Stimulated activated CD4-positive, alpha-beta T cell treated with anti-CD3 and anti-CD28 coated beads, Interleukin-2, amount 100 ng/mL, for 48 hours (primary cell): ENCODE results near the gene MX2.
"Not testable (repeated sequence)": the region's sequence is repeated elsewhere in the genome, so short reads cannot be mapped to it uniquely, and the experiment has no call there.

Experiments
- DNase-seq, 2 donors: peaks; one replicate each; pipeline ENCODE4 v3.0.0-alpha.2; 2020

The MX2 gene

GRCh38 chr21:41419921-41420862, 58.4 kb downstream of the MX2 start:
- peak in 1 of 2 donors; percentile 26 for DNase-seq

- DNase-seq, result not testable (repeated sequence)
Observed at GRCh38 chr21:41420998-41421397, 59.2 kb downstream of the MX2 start.

DNA sequence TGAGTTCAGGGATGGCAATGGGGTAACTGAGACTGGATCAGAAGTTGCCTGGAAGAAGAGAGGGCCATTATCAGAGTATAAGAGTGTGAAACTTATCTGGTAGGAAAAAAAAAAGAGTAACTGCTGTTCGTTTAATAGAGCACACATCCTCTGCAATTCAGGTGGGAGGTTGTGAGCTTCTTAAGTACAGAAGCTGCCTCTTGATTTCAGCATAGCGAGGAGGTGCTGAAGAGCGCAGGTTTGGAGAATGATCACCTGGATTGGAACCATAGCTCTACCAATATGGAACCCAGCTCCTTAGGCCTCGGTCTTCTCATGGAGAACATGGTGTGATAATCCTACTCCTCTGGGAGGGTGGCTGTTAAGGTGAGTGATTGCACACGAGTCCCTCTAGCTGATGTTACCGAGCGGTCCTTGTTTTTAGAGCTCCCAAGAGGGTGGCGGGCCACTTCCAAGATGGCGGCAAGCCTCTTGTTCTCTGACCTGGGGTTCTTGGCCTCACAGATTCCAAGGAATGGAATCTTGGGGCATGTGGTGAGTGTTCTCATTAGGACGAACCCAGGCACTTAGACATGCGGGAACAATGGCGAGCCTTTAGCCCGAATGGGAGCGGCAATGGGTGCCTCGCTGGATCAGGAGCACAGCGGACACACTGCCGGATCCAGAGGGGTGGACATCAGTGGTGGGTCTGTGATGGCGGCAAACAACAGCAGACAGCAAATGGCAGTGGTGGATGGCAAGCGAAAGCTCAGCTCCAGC, 60.9 kb downstream of the MX2 start:
- no peak for DNase-seq

DNA sequence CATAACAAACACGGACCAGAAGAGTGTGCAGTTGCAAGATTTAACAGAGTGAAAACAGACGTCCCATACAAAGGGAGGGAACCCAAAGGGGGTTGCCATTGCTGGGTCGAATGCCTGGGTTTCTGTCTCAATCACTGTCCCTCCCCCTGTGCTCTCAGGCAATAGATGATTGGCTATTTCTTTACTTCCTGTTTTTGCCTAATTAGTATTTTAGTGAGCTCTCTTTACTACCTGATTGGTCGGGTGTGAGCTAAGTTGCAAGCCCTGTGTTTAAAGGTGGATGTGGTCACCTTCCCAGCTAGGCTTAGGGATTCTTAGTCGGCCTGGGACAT, 61.4 kb downstream of the MX2 start:
- DNase-seq, result not testable (repeated sequence)

DNA sequence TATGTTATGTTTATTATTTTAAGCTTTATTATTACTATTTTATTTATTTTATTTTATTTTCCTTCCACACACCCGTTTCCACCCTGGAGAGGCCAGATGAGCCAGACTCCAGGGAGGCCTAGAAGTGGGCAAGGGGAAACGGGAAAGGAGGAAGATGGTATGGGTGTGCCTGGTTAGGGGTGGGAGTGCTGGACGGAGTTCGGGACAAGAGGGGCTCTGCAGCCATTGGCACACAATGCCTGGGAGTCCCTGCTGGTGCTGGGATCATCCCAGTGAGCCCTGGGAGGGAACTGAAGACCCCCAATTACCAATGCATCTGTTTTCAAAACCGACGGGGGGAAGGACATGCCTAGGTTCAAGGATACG, 63.7 kb downstream of the MX2 start:
- DNase-seq, result no peak

DNA sequence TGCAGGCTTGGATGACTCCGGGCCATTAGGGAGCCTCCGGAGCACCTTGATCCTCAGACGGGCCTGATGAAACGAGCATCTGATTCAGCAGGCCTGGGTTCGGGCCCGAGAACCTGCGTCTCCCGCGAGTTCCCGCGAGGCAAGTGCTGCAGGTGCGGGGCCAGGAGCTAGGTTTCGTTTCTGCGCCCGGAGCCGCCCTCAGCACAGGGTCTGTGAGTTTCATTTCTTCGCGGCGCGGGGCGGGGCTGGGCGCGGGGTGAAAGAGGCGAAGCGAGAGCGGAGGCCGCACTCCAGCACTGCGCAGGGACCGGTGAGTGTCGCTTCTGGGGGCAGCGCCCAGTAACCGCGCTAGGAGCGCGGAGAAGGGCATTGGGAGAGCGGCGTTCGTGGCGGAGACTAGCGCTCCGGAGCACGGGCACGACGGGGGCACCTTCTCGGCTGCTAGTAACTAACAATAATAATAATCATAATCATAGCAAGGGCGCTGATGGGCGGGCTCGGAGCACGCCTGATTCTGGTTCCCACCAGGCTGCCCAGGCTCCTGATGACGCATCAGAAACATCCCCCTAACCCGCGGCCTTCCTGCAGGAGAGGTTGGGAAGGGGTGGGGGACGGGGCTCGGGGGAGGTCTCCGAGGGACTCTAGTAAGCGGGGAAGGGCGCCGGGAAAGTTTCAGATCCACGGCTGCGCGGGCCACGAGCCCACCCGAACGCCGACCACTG, 64.3 kb downstream of the MX2 start, which contains the start of gene MX1:
Gene MX1, plus strand, starts transcription at position 286 of the 722 bp plus-strand sequence. CDS start 5,832 bp downstream, outside the sequence.
- DNase-seq, result peak; percentile 73 to 74

GRCh38 chr21:41426676-41427404, 65.0 kb downstream of the MX2 start:
- no peak for DNase-seq

DNA sequence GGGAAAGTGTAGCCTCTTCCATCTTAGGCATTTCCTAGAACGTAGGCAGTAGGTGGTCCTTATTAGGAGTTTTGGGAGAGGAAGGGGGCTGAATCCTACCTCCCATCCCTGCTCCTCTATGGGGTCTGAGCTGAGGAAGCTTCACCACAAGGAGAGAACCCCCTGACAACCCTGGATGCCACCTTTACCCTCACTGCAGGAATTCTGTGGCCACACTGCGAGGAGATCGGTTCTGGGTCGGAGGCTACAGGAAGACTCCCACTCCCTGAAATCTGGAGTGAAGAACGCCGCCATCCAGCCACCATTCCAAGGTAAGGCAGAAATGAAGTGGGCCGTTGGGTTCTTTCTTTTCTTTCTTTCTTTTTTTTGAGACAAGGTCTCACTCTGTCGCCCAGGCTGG, 65.7 kb downstream of the MX2 start:
- no peak for DNase-seq

- no peak for DNase-seq
Observed at GRCh38 chr21:41428311-41428710, 66.5 kb downstream of the MX2 start.

GRCh38 chr21:41428847-41429246, 67.0 kb downstream of the MX2 start:
- no peak for DNase-seq

DNA sequence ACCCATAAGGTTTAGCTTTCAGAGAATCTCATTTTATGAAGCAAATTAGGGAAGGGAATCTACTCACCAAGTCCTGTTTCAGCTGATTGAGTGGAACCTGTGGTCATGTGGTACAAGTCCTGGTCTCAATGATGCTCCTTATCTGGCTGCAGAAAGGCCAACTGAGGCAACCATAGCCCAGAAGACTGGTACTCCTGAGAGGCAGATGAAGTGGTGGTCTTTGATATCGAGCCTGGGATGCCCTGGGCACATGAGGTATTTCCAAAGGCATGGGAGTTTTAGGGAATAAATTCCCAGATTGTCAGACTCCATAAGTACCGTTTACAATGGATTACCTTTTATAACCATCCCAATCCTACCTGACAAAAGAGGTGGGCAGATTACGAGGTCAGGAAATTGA, 67.5 kb downstream of the MX2 start:
- no peak for DNase-seq

DNA sequence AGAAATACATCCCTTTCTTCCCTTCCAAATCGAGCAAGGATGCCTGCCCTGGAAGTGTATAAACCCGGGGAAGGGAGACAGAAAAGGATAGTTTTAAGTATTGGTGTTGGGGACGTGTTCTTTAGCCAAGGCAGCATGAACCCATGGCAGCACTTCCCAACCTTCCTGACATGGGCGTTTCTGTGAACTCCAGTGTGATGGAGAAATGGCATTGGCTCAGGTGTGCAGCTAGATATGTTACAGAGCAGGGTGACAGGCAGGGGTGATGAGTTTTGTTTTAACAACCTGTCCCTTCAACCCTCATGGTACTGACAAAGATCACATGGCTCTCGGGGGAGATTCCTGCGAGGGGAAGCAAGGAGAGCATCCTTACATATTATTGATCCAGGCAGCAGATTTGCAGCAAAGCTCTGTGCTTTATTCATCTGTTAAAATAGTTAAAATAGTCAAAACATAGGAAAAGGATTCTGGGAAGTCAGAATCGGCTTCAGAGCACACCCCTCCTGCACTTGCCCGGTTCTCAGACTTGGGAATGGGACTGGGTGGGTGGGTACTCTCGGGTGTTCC, 68.2 kb downstream of the MX2 start:
- no peak for DNase-seq

GRCh38 chr21:41431788-41432548, 70.1 kb downstream of the MX2 start:
- DNase-seq, result no peak

- DNase-seq, result no peak
Observed at GRCh38 chr21:41432562-41433460, 71.0 kb downstream of the MX2 start.

GRCh38 chr21:41433566-41433965, 71.7 kb downstream of the MX2 start:
- no peak for DNase-seq

- no peak for DNase-seq
Observed at GRCh38 chr21:41435706-41436105, 73.9 kb downstream of the MX2 start.

GRCh38 chr21:41437729-41438128, 75.9 kb downstream of the MX2 start:
- DNase-seq, result no peak

- DNase-seq, result no peak
Observed at GRCh38 chr21:41438425-41439113, 76.7 kb downstream of the MX2 start.

- DNase-seq, result no peak
Observed at GRCh38 chr21:41439248-41439647, 77.4 kb downstream of the MX2 start.

DNA sequence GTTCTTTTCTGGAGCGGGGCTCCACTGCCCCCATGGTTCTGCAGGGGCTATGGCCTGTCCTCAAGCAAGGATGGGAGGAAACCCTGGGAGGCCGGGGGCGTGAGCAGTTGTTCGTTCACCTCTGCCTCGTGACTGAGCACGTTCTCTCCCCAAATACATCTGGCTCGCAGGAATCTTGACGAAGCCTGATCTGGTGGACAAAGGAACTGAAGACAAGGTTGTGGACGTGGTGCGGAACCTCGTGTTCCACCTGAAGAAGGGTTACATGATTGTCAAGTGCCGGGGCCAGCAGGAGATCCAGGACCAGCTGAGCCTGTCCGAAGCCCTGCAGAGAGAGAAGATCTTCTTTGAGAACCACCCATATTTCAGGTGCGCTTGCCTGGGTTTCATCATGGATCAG, 79.7 kb downstream of the MX2 start:
- no peak for DNase-seq
